Dedifferentiated amniotic fluid mesenchymal stem cell (primary cell): ENCODE data around the gene FAM89B.

ENCODE experiments used
- DNase-seq: peaks from one replicate; pipeline ENCODE4 v3.0.0-alpha.2; 2016; ENCODE audit errors: extremely low spot score

FAM89B gene

GRCh38 chr11:65573391-65574079, 1.2 kb downstream of the FAM89B start:
- no peak for DNase-seq

- DNase-seq, result peak; percentile 84
Measured at GRCh38 chr11:65574109-65574810, 1.9 kb downstream of the FAM89B start.

DNA sequence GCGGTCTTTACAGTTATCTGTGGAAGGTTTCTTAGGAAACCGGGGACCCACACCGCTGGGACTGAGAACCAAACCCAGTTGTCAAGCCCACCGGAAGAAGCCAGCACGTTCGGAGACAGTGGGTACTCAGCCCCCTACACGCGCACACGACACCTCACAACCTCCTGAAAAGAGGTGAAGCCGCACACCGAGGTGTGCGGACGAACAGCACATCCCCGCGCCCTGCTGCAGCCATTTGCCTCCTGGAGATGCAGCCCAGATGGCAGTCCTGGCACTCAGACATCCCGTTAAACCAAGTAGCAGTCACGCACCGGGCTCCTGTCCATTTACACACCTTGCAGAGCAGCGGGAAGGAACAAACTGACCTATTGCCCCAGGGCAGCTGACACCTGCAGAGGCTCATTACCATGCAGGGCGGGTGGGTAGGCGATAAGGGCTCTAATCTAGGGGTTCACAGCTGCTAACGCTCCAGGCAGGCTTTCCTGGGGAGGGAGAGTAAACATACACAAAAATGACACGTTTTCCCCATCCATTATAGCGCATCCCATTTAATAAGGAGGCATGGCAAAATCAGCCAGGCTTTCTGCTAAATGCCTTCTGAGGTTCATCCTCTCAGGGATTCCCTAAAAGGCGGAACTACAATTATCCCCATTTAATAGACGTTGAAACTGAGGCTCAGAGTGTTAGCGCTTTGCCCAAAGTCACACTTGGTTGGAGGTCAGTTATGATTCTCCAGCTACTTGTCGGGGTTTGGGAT, 2.7 kb downstream of the FAM89B start:
- DNase-seq, result no peak

- DNase-seq, result no peak
Measured at GRCh38 chr11:65575568-65576231, 3.4 kb downstream of the FAM89B start, which contains the start of gene EHBP1L1. Gene EHBP1L1 (plus strand): TSS chr11:65576053. CDS start chr11:65576303, 250 bp downstream.

- DNase-seq, result no peak
Measured at GRCh38 chr11:65576232-65576866, 4.0 kb downstream of the FAM89B start.

- DNase-seq, result no peak
Measured at GRCh38 chr11:65576867-65577755, 4.8 kb downstream of the FAM89B start.

- DNase-seq, result no peak
Measured at GRCh38 chr11:65577756-65578109, 5.4 kb downstream of the FAM89B start.

GRCh38 chr11:65578134-65578533, 5.8 kb downstream of the FAM89B start:
- DNase-seq, result no peak

DNA sequence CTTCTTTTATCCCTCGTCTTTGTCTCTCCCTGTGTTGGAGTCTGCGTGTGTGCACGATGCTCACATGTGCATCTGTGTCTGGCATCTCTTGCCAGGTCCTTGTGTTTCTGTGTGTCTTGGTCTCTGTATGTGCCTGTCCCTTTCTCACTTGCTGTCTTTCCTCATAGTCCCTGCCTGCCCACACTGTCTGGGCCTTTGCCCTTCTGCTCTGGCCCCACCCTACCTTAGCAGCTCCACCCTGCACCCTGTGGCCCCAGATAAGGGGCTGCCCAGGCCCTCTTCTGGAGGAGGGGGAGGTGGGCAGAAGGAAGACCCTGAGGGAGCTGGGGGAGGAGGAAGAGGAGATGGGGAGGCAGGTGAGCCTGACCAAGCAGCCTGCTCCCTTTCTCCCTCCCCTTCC, 6.3 kb downstream of the FAM89B start:
- DNase-seq, result no peak

DNA sequence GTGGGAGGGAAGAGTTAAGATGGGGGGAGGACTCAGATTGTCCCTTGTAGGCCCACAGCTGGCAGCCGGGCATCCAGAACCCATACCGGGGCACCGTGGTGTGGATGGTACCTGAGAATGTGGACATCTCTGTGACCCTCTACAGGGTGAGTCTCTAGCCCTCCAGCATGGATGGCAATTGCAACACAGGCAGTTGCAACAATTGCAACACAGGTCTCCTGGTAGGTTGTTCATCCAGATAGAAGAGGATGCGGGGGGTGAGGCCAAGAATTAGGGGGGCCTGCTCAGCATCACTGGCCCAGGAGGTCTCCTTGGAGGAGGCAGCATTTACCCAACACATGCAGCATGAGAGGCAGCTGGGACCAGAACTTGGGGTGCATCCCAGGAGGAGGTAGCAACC, 7.0 kb downstream of the FAM89B start:
- DNase-seq, result no peak

- no peak for DNase-seq
Measured at GRCh38 chr11:65580031-65580692, 7.8 kb downstream of the FAM89B start.

GRCh38 chr11:65580756-65581155, 8.4 kb downstream of the FAM89B start:
- DNase-seq, result no peak

DNA sequence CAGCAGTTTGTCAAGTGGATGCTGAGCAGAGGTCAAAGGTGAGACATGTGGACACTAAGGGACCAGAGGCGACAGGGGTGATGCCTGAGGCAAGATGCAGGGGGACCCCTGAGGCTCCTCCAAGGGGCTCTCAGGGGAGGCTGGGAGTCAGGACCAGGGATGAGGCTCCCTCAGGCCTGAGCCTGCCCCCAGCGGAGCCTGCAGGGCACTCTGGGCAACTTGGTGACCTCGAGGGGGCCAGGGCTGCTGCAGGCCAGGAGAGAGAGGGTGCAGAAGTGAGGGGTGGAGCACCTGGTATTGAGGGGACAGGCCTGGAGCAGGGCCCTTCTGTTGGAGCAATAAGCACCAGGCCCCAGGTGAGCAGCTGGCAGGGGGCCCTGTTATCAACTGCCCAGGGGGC, 9.6 kb downstream of the FAM89B start:
- no peak for DNase-seq

GRCh38 chr11:65583589-65583988, 11.3 kb downstream of the FAM89B start:
- no peak for DNase-seq

GRCh38 chr11:65584106-65584505, 11.8 kb downstream of the FAM89B start:
- DNase-seq, result no peak

DNA sequence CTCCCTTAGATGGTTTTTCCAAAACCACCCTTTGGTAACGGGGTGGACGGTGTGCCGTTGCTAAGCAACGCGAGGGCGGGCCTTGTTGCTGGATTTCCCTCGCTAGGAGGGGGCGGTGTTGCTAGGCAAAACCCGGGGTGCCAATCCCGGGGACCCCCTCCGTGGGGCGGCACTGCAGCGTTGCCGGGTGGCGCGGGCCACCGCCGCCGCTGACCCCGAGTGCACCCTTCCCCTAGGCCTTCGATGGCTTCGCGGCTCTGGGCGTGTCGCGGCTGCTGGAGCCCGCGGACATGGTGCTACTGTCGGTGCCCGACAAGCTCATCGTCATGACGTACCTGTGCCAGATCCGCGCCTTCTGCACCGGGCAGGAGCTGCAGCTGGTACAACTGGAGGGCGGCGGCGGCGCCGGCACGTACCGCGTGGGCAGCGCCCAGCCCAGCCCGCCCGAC, 12.4 kb downstream of the FAM89B start:
- DNase-seq, result no peak

DNA sequence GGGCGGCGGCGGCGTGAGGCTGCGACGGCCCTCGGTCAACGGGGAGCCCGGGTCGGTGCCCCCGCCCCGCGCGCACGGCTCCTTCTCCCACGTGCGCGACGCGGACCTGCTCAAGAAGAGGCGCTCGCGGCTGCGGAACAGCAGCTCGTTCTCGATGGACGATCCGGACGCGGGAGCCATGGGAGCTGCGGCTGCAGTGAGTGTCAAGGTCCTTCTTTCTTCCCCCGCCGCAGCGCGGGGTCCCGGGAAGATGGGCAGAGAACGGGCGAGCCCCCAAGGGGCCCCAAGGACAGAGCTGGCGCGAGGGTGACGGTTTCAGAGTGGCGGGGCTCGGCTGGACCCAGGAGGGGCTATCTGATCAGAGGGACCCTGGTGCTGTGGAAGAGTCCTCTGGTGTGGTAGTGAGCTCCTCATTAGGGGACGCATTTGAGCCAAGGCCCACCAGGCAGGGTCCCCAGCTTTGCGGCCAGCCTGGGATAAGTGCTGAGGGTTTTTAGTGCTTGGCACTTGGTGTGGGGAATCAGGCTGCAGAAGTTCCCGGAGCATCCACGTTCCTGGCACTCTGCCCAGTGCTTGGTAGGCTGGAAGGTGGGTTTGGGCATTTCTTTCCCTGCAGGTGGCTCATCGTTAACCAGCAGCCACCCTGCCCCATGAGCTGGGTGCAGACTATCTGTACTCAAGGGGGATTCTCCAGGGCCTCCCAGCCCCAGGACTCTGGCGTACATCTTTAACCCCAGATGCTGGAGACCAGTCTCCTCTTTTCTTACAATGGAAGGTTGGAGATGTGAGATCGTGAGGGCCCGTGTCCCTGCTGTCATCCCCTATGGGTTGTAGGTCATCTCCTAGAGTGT, 13.3 kb downstream of the FAM89B start:
- no peak for DNase-seq

- DNase-seq, result no peak
Measured at GRCh38 chr11:65586247-65586630, 13.9 kb downstream of the FAM89B start.

- DNase-seq, result no peak
Measured at GRCh38 chr11:65586676-65587075, 14.3 kb downstream of the FAM89B start.
